Testis (tissue), 2 donors: ENCODE data around the gene HOXD13.

Experiments
- POLR2A ChIP-seq: fragments of 450-650 bp; IDR thresholded peaks from one replicate; pipeline ENCODE4 v1.6.1; 2017; ENCODE audit warnings: antibody characterized with exemption, mild to moderate bottlenecking, moderate library complexity
- TF ChIP-seq, protein P1 (sequence below), 3 experiments: fragments of 450-650 bp in 2 of 3; fragments of 200-600 bp in 1 of 3; sonication (generic) in 1 of 3; IDR thresholded peaks; one replicate each; pipeline ENCODE4 v1.5.1; 2016 to 2019; ENCODE audit warnings: antibody characterized with exemption in 3 of 3, mild to moderate bottlenecking in 2 of 3, moderate library complexity in 1 of 3

DNA sequence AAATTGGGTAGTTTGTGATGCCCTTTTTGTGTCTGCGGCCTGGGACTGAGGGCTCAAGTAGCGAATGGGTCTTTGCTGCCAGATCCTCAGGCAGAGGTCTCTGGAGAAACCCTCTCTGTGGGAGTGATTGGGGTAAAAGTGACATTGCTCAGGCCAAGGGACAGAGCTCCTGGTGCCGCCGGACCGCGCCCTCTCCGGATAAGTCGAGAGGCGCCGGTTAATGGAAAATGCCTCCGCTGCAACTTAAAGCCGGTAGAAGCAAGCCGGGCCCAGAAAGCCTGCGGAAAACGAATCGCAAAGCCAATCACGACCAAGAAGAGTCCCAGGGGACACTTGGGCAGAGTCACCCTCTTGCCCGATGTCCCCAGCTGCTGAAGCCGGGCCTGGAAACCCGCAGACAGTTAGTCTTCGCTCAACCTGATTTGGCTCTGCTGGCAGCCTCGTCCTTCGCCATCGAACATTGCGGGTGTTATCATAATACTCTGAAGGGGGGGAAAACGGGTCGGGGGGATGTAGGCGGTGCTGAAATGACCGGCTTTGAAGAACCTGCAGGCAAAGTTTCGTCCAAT lies 6.7 kb downstream of the HOXD13 start:
- TF ChIP-seq, protein P1, sequence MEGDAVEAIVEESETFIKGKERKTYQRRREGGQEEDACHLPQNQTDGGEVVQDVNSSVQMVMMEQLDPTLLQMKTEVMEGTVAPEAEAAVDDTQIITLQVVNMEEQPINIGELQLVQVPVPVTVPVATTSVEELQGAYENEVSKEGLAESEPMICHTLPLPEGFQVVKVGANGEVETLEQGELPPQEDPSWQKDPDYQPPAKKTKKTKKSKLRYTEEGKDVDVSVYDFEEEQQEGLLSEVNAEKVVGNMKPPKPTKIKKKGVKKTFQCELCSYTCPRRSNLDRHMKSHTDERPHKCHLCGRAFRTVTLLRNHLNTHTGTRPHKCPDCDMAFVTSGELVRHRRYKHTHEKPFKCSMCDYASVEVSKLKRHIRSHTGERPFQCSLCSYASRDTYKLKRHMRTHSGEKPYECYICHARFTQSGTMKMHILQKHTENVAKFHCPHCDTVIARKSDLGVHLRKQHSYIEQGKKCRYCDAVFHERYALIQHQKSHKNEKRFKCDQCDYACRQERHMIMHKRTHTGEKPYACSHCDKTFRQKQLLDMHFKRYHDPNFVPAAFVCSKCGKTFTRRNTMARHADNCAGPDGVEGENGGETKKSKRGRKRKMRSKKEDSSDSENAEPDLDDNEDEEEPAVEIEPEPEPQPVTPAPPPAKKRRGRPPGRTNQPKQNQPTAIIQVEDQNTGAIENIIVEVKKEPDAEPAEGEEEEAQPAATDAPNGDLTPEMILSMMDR (IDR thresholded peaks at IDR 0.05): no peak
- TF ChIP-seq POLR2A: no peak
